Cerebellar nuclear complex (tissue), 1 donor: ENCODE measurements around the gene SERINC3.
"Not testable (repeated sequence)": the region's sequence is repeated elsewhere in the genome, so short reads cannot be mapped to it uniquely, and the experiment has no call there.

Experiments
- DNase-seq, 2 experiments: peaks; one replicate each; lab custom pipeline; 2025; lab: John Stamatoyannopoulos, UW

The SERINC3 gene

DNA sequence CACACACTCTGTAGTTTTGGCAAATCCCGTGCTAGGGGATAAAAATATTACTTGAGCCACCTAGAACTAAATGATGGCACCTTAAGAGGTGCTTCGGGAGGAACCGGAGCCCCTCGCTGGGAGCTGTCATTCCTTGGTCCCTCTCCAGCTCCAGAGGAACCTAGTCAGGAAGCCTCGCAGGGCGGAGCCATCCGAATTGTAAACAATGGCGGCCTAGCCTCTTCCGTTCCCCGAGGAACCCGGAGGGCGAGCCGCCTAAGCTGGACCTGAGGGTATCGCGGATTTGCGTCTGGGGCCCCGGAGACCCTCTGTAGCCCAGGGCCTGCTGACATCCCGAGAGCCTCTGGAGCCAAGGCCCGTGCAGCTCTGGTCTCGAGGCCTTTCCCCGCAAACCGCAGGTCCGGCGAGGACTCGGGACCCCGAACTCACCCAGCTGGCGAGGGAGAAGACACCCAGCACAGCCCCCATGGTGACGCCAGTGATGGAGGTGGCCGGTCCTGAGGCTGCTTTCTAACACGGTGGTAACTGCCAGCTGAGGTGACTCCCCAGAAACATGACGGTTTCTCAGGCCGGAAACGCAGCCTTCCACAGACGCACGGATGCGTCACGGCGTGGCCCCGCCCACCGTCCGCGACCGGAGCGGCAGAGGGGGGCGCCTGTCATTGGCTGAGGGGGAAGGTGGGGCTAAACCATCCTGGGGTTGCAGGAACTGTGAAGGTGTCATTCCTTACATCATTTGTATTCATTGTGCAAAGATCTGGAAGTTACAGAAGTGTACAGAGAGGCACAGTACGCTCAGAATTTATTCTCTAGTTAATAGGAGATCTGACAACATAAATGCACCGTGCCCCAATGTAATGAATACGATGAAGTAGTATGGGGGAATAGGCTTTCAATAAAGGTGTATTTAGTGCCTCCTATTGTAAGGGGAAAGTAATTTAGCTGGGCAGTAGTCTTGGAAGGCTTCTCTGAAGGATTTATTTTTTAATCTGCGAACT is at the start of gene SERINC3:
Gene SERINC3 (minus strand): TSS at position 587 of the 998 bp plus-strand sequence. CDS start 119 bp downstream, at position 468.
- DNase-seq, result peak; percentile 85 to 89

DNA sequence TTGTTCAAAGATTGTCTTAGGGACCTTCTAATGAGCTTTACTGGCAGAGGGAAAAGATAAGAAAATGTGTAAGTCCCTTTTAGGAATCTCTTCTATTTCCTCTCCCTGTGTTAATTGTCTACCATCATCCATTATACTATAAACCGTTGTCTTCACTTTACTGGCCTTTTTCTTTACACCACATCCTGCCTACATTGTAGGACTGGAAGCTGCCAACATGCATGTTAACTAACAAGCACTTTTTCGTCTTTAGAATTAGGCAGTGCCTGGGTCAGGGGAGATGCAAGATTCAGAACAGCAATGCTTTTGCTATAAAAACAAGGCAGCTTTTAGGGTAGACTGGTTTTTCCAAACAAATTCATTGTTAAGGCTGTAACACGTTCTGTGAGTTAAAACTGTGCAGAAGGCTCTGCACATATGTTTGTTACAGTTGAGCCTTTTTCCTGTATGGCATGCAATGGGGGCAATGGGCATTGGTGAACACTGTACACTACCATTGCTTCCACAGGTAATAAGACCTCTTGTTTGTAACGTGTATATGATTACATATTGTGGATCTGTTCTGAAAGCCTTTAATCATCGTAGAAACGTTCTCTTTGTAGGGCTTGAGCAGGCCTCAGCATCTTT is 49.6 kb upstream of the SERINC3 start:
- no peak for DNase-seq

DNA sequence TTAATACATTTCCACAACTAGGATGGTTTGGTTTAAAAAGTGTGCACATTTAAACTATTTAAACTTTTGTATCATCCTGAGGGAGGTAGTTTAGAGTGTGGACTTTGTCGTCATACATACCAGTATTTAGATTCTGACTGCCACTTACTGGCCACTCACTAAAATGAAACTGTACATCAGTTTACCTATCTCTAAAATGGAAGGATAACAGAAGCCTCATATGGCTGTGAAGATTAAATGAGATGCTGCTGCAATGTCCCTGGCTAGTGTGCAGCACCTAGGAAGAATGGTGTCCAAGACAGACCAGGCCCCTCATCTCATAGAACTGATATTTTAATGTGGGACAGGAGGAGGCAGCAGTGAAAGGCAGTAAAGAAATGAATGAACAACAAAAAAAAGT is 48.5 kb upstream of the SERINC3 start:
- DNase-seq, result no peak

DNA sequence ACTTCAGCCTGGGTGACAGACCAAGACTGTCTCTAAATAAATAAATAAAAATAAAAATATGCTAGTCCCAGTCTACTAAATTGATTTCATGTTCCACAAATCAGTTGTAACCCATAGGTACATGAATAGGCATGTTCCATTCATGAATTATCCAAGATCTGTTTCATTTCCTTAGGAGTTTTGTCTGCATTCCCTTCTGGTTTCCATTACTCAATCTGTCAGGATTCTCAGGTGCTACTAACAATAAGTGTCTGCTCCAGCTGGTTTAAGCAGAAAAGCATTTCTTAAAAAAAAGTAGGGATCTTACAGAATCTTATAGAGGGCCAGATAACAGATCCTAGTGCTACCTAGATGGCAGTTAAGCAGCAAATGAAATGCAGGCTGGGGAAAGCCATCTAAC is 44.9 kb upstream of the SERINC3 start:
- DNase-seq, result no peak

DNA sequence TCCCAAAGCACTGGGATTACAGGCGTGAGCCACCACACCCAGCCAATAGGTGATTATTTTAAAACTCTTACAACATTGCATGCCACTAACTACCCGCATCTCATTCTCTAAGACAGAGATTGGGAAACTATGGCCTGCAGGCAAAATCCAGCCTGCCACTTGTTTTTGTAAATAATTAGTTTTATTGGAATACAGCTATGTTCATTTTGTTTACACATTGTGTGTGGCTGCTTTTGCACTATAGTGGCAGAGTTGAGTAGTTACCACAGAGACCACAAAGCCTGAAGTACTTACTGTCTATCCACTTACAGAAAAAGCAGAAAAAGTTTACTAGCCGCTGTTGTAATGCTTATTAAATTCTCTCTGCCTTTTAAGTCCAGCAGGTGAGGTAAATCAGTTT is 44.1 kb upstream of the SERINC3 start:
- no peak for DNase-seq

DNA sequence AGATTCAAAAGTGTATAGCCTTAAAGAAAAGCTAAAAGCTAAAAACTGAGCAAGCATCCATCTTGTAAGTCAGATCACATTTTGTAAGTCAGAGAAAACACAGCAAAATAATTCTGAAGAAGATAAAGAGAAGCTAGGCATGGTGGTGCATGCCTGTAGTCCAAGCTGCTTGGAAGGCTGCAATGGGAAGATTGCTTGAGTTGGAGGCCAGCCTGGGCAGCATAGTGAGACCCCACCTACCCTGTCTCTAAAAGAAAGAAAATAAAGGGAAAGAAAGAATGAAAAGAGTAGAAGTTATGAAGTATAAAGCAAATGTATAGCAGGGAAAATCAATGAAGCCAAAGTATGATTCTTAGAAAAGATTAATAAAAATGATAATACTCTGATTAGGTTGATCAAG is 40.0 kb upstream of the SERINC3 start:
- no peak for DNase-seq

DNA sequence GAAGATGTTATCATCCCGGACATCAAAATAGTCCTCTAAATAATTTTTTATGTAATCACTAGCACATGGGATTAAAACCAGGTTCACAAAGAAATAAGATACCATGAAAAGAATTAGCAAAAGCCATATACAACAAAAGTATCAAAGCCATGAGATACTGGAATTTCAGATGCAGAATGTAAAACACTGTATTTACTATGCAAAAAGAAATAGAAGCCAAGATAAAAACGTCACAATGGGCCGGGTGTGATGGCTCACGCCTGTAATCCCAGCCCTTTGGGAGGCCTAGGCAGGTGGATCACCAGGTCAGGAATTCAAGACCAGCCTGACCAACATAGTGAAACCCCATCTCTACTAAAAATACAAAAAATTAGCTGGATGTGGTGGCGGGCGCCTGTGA is 38.9 kb upstream of the SERINC3 start:
- DNase-seq, result not testable (repeated sequence)

DNA sequence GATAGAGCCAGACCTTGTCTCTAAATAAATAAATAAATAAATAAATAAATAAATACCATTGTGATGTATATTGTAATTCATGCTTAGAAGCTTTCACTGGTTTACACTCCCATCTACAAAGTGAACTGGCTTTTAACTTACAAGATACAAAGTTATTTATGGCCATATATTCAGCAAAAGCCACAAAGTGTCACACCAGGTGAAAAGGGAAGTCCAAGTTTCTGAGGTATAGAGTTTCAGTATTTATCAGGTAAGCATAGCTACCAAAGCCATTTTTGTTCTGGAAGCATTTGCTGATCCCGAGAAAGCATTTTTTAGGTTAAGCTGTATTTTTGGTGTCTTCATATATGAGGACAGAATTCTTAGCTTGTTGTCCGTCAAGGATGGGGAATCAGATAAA is 38.4 kb upstream of the SERINC3 start:
- DNase-seq, result no peak

DNA sequence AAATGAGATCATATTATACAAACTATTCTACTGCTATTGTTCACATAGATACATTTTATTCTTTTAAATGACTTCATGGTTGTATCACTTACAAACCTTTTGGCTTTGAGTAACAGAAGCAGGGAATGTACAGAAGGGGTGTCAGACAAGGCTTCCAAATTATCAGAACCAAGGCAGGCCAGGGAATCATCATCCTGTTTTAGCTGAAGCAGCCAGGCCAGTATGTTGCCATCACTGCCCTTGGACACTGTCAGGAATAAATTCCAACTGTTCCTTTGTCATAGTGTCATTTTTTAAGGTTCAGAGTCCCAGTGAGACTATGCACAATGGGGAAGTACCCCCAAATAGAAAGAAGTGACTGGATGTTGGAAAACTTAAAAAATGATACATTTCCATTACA is 37.4 kb upstream of the SERINC3 start:
- DNase-seq, result no peak

DNA sequence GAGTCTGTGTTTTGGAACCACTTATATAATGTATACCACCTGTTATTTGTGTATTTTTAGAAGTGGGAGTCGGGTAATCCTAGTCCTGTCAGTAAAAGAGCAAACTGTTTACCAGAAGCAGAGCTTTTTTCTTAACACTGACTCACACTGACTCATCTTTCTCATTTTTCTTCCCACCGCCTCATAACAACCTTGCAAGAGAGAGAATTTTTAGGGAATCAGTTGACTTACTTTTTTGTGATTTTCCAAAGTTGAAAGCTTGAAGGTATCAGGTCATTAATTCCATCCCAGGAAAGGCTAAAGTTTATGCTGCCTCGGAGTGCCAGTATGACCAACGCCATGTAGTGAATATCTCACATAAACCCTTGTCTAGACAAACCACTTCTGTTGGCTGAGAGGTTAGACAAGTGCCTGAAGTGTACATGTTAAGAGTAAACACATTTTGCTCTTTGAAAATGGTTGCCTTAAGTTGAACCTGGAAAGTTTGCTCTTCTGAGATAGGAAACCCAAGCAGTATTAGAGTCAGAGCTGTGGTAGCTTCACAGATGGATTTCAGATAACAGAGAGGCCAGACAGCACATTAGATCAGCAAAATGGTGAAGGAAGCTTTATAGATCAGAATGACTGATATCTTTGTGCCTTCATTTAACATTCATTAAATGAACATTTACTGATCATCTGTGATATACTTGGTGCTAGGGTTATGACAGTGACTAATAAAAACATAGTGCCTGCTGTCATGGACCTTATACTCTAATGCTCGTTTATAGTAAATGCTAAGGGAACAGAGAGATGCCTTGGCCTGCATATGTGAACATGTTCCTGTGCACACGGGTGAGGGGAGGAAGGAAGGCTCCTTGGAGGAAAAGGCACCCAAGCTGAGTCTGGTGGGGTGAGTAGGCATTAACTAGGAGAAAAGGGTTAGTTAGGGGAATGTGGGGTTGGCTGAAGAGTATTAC is 31.4 kb upstream of the SERINC3 start:
- DNase-seq, result no peak

DNA sequence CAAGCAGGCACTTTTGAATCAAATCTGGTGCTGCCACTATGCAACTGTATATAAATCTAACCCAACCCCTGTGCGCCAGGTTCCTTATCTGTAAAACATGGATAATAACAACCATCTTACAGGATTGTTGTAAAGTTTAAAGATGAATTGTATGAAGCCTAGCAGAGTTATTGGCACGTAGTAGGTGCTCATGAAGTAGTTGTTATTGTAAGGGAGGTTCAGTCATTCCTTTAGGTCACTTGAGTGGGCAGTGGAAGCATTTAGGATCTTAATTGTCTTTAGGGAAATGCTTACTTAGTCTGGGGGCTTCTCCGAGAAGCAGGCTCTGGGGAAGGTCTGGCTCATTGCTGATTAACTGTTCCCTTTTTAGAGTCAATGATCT is 30.7 kb upstream of the SERINC3 start:
- no peak for DNase-seq

DNA sequence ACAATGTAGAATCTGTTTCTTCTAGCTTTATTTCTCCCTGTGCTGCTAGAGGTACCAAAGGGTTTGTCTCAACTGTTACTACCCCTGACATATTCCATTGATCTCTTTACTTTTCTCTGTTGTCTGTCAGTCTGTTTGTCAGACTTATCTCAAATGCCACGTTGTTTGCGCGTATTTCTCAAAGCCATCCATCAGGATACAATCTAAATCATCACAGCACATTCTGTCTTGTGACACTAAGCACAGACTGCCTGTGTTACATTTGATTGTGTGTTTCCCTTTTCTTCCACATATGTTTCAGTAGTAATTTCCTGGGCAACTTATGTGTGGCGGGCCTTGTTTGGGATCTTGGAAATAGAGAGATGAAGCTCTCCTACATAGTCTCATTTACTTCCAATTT is 30.2 kb upstream of the SERINC3 start:
- no peak for DNase-seq

DNA sequence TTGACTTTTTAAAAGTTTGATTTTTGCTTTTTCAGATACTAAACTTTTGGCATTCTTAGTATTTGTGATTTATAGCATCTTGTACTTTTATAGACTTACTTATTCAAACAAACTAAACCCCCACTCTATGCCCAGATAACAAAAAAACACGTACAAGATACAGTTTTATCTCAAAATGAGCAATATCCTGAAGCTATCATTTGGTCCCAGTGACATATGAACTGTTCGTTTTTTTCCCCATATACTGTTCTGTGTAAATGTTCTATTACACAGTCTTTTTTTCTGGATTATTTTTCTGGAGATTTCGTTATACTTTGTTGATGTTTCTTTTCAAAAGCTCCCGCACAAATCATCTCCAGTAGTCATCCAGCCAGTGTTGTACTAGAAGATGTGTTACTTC is 27.3 kb upstream of the SERINC3 start:
- DNase-seq, result no peak

DNA sequence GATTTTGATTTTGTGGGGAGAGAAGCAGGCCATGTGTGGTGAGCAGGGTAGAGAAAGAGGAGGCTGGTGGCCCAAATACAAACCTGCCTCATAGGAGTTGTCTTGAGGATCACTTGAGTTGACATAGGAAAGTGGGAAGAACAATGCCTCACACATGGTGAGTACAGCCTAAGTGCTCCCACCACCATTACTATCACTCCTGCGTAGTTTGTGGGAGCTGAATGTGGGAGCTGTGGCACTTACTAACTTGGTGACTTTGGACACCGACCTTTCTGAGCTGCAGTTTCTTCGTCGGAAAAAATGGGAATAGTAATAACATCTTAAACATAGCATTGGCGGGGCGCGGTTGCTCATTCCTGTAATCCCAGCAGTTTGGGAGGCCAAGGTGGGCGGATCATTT is 25.5 kb upstream of the SERINC3 start:
- no peak for DNase-seq

DNA sequence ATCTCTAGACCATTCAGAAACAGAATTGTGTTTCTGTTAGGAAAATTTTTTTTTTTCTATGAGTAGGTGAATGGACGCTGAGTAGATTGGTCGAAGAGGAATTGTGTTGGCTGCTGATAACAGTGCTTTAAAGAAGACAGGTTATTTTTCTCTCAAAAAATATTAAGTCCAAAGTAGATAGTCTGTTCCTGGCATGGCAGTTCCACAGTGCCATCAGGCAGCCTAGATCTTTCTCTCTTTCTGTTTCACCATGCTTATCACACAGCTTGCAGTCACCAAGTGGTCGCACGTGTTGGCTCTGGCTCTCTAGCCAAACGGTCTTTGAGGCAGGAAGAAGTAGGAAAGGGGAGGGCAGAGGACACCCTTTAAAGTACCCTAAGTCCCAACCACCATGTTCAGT is 22.4 kb upstream of the SERINC3 start:
- DNase-seq, result no peak

DNA sequence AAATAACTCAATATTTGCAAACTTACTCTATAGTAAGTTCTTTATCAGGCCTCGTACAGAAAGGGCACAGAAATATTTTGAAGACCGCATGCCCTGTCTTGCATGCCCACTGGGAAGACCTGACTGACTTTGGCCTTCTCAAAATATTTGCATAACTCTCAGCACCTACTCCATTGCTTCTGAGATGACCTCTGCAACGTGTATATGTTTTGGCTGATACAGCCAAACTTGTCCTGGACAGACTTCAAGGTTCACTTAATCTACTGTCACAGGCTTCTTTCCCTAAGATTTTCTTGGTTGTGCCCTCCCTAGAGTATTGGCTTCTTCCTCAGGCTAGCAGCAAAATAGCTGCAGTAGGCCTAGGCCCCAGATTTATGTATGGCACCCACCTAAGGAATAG is 21.5 kb upstream of the SERINC3 start:
- no peak for DNase-seq

DNA sequence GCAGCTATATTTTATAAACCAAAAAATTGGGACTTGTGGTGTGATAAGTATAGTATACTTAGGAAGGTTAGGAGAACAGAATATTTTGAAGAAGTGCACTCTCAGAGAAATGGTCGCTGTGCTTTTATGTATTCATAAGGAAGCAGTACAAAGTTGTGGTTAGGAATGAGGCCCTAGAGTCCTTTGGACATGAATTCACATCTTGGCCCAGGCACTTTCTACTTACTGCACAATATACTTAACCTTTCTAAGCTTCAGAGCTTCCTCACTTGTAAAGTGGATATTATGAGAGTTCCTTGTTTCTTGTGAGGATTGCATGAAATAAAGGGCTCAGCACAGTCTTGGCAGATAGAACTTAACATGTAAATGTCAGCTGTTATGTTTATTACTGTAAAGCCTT is 21.0 kb upstream of the SERINC3 start:
- no peak for DNase-seq

DNA sequence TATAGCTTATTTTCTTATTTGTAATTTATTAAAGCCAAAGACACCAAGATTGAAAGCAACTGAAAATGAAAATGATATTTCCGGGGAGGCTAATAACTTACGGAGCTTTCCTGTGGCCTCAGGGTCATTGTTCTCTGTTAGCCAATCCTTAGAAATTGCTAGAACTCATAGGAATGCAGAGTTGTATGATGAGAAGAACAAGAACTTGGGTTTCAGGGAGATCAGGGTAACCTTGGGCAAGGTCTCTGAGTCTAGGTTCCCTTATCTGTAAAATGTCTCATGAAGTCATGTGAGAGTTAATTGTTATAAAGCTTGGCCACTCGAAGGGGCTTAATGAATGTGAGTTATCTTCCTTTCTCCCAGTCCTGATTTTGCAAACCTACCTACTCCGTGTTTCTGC is 20.1 kb upstream of the SERINC3 start:
- no peak for DNase-seq

DNA sequence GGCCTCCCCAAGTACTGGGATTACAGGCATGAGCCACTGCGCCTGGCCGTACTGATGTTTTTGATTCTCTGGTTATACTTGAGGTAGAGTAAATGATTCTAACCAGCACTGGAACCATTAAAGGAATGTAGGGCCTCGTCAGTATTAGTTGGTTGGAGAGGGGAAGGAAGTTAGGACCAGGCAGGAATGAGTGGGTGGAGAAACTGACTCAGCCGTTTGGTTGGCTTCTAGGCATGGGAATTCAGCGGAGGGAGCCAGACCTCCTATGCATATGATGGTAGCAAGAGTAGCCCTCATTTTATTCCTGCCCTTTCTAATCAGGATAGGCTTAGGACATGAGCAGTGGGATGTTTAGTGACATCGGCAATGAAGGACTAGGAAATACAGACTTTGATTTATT is 19.0 kb upstream of the SERINC3 start:
- DNase-seq, result no peak

DNA sequence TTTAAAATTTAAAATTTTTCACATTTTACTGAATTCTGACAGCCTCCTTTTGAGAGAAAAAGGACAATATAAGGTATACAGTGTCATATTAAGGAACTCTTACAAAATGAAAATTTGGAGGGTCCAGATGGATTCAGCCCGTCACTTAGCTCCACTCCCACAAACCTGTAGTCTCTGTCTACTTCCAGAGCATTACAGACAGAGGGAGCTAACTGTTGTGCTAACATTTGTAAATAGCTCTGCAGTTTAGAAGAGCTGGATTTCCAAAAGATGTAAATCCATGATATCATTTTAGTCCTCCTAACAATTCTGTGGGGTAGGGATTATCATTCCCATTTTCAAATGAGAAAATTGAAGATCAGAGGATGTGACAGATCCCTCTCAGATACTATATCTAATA is 16.1 kb upstream of the SERINC3 start:
- DNase-seq, result no peak

DNA sequence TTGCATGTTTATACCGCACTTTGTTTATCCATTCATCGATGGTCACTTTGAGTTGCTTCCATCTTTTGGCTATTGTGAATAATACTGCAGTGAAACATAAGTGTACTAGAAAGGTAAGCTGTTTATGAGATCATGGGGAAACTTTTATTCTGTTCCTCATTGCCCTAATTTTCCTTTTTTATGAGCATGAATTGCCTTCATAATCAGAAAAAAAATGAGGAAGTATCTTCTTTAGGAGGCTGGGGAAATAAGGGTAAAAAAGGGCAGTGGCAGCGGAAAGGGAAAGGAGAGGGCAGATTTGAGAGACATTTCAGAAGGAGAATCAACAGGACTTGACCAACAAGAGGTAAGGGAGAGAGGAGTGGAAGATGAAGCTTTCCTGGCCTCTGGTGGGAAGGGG is 14.3 kb upstream of the SERINC3 start:
- no peak for DNase-seq

DNA sequence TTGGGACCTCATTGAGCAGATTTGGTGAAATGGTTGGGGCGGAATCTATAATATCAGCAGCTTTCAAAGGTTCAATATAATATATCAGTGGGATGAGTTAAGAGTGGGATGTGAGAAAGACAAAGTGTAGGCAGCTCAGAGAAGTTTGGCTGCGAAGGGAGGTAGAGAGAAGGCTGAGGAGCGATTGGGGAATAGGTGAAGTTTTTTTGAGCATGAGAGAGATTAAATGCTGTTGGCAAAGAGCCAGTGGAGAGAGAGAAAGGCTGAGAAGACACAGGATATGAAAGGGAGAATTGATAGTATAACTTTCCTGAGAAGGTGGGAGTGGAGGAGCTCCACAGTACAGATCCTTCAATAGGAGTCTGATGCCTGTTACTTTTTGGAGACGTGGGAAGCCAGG is 12.1 kb upstream of the SERINC3 start:
- no peak for DNase-seq
